ENCODE results near the gene CRIM1. TPM values are rescaled to one million over a fixed set of nuclear protein-coding genes. Genes with fewer than 3 reads are reported as not detected.

Gene CRIM1
- total RNA-seq, 1 experiment from 2014 or later, result 95.4 TPM

GRCh38 chr2:36371928-36372391 lies 16.4 kb downstream of the CRIM1 start:
- peak; percentile 85 for DNase-seq (ENCODE audit: low read depth)

DNA sequence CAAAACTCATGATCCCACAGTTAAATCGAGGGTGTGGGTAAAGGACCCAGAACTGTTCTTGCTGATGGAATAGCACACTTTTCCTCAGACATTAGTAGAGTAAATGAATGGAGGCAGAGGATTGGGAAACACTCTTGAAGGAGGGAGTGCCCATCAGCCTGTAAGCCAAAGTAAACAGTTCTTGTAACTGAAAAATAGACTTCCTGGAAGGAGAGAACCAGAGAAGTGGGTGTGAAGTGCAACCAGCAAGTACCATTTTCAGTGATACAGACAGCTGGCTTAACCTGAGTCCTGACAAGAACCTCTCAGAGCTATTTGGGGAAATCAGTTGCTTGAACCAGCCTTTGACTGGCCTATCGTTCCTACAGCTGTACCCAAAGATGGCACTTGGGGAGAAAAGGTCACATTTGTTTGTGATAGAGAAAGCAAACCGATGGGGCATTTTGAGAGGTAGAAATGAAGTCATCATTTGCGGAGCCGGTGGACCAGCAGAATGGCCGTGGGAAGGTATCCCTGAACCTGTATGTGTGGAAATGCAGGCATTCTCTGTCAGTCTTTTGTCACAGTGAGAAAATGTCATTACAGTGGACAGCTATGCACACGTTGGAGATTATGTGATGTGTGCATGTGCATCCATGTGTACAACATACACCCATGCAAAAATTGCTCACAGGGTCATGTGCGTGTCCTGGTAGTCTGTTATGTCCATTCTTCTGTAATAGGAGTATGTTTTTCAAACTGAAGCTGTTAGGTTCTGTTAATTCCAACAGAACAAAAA lies 17.8 kb downstream of the CRIM1 start:
- DNase-seq (ENCODE audit: low read depth), result peak; percentile 73

DNA sequence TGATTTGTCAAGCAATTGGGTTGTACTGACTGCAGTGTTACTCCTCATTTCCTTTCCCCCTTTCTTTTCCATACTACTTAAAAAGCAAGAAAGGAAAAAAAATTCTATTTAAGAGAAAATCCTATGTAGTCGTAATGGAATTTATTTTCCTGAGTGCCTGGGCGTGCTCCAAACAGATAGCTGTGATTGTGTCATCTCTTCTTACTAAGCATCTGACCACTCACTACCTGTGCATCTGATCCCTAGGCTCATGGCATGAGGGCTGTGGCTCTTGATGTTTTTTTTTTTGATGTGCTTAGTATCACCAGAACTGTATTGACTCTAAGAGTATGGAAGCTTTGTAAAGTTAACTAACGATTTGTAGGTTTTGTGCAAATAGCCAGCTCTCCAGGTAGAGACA lies 19.0 kb downstream of the CRIM1 start:
- DNase-seq (ENCODE audit: low read depth), result no peak

DNA sequence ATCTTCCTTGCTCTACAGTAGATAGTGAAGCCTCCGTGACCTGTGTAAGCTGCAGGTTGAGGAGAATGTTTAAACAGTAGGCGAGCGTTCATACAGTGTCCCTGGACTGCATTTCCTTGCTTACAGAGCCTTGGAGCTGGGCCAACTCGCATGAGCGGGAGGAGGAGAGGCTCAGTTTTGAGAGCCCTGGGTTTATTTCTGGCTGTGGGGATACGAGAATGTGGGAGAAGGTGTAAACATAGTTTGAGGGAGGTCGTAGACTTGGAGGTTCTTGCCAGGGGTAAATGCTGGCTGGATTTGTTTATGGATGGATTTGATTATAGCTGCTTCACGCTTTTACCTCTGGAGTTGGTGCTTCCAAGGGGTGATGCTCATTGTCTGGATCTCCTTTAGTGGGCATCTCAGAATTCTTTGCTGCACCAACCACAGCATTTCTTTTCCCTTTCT lies 20.8 kb downstream of the CRIM1 start:
- DNase-seq (ENCODE audit: low read depth), result peak; percentile 81

DNA sequence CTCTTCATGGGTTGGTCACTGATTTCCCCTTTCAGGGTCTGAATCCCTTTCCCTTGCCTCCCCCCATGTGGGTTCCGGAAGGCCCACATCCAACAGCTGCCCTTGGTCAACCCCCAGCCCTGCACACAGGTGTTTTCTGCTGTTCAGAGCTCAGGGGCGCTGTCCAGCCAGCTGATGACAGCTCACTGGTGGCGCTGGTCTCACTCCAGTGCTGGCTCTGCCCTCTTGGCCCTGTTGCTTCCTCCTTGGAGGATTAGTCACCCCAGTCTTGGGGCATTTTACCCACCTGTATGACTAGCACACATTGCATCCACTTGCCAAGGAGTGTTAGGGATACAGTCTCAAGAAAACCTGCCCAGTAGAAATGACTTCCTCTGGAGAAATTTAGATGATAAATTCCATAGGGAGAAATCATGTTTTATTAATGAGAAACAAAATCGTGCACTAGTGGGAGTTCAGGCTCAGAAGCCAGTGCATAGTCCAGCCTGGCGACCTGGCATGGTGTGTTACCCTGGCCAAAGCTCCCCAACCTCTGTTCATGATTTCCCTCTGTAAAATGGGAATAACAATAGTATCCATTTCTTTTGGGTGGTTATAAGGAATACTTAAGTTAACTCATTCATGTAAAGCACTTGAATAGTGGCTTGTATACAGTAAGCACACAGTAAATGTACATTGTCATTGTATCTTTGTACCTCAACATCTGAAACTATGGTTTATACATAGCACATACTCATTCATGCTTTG lies 21.6 kb downstream of the CRIM1 start:
- DNase-seq (ENCODE audit: low read depth), result peak; percentile 54

GRCh38 chr2:36379710-36380448 lies 24.3 kb downstream of the CRIM1 start:
- no peak for DNase-seq (ENCODE audit: low read depth)

- peak; percentile 89 for DNase-seq (ENCODE audit: low read depth)
These were observed 25.3 kb downstream of the CRIM1 start for GRCh38 chr2:36380624-36381481.

DNA sequence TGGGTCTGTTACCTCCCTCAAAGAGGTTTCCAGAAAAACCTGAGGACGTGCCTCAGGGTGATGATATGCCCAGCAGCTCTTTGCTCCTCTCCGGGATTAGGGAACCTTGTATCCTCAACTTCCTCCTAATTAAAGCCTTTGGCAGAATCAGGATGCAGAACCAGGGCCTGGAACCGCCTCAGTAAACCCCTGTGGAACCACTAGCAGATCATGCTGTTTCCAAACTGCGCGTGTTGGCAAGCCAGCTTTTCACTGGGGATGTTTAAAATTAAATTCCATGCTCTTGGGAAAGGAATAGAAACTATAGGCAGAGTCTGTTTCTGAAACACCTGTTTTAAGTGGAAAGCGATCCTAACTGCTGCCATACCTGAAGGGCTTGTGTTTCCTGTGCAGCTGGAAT lies 26.4 kb downstream of the CRIM1 start:
- no peak for DNase-seq (ENCODE audit: low read depth)

DNA sequence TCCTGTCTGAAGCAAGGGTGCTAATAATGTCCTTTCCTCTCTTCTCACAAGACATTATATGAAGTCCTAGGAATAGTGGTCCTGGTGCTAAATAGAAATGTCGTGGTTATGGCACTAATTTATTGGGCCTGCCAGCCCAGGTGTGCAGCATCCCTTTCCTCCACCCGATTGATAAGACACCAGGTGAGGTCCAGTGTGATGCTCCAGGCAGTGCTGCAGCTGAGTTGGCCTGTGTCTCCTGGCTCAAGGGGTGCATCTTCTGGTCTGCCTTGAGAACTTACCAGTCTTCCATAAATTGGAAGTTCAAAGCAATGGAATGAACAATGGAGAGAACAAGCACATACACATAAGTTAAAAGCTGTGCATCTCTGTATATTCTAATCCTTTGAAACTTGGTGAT lies 26.9 kb downstream of the CRIM1 start:
- no peak for DNase-seq (ENCODE audit: low read depth)

DNA sequence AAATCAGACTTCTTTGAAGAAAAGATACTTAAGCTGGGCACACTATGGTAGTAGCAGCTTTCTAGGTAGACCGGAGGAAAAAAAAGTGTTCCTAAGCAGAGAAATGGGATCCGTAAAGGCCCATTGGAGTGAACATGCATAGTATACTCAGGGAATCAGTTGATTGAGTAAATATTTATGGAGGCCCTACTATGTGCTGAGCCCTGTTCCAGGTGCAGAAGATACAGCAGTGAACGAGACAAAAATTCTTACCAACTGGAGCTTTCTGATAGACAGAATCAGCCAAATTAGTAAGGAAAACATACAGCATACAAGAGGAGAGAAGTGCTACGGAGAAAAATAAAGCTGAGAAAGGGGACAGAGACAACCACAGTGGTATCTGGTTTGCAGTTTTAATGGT lies 28.1 kb downstream of the CRIM1 start:
- no peak for DNase-seq (ENCODE audit: low read depth)

- no peak for DNase-seq (ENCODE audit: low read depth)
These were observed 28.9 kb downstream of the CRIM1 start for GRCh38 chr2:36384454-36384853.

GRCh38 chr2:36385603-36386002 lies 30.0 kb downstream of the CRIM1 start:
- no peak for DNase-seq (ENCODE audit: low read depth)

DNA sequence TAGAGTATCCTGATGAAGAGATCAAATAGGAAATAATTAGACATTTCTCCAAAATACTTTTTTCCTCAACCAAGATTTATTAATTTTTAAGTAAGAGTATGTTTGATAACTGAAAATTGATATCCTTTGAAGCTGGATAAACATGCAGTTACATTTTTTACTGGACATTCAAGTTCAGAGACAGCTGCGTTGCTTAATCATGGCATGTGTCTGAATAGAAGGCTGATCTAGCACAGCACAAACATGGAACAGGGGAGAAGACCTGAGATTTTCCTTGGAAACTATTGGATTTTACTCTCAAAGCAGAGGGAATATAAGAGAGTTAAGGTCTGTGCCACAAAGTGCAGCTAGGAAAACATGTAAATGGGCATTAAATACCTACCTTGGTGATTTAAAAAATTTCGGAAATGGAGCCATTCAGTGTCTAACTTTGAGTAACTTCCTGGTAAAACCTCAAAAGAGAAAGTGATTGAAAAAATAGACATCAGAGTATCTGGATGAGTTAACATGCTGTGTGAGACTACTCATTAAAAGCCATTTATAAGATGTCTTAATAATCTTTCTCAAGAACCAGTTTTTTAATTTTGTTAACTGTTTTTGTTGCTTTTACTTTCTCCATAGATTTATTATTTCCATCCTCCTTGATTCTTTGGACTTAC lies 31.8 kb downstream of the CRIM1 start:
- no peak for DNase-seq (ENCODE audit: low read depth)

DNA sequence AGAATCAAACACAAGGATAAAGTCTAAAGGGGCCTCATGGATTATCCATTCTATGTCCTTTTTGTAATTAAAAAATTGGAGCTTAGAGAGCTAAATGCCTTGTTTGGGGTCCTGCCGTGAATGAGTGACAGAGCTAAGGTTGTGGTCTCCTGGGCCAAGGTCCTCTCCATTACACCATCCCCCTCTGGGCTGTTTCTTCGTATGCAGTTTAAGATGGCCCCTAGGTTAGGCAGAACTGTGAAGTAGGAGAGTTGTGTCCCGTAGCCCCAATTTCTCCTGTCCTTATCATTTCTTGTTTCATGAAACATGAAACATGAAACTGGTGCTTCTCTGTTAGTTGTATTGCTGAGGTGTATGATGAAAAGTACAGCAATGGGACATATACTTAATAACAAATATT lies 32.9 kb downstream of the CRIM1 start:
- no peak for DNase-seq (ENCODE audit: low read depth)

- peak; percentile 58 for DNase-seq (ENCODE audit: low read depth)
These were observed 33.5 kb downstream of the CRIM1 start for GRCh38 chr2:36389091-36389564.

DNA sequence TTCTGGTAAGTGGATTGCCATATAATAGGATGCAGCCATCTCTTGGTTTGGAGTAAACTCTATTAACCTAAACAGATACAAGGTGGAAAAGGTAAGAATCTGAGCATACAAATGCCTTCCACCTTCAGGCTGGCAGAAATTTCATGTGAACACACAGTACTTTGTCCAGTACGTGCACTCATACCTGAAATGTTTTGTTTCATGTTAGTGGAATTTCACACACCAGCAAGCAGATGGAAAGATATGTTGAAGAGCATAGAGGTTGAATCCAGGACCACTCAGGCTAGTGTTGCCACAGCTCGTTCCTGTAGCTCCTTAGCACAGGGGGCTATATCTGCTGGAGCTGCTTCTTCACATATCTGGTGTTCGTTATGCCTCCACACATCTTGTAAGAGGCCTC lies 34.0 kb downstream of the CRIM1 start:
- no peak for DNase-seq (ENCODE audit: low read depth)

DNA sequence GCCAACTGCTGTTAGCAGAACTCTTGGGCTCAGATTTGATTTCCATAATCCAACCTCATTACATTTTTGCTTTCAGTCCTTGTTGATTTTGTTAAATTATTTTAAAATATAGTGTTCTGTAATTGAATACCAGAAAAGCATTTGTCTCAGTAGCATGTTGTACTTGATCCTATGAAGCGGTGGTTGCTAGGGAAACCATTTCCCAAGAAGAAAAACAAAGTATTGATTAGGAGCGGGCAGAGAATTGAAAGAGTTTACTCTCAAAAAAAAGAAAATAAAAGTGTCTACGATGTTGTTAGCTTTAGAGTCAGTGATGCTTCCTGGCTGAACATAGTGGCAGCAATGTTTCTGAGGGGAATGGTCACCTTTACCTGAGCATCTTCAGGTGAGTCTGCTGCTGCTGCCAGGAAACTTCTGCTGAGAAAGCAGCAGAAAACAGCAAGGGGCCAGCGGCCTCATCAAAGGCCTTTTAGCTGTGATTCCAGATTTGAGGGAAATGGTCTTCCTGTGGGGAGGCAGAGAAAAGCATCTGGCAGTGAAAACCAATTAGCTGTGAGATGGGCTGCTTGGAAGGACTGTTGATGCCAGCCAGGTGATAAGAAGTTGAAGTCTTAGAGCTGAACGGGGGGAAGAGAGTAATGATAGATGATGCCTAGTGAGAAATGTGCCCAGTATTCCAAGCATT lies 37.1 kb downstream of the CRIM1 start:
- no peak for DNase-seq (ENCODE audit: low read depth)

- DNase-seq (ENCODE audit: low read depth), result no peak
These were observed 38.2 kb downstream of the CRIM1 start for GRCh38 chr2:36393738-36394256.

DNA sequence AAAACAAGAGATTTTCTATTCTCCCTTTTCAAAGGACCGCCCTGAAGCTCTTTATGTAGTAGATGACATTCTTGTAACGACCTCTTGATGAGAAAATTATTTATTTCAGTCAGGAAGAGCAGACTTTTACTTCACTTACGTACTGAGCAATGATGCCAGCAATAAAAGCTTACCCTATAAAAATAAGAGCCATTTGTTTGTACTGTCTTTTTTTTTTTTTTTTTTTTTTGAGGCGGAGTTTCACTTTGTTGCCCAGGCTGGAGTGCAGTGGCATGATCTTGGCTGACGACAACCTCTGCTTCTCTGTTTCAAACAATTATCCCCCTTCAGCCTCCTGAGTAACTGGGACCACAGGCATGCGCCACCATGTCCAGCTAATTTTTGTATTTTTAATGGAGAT lies 39.2 kb downstream of the CRIM1 start:
- DNase-seq (ENCODE audit: low read depth), result no peak

GRCh38 chr2:36395866-36396265 lies 40.3 kb downstream of the CRIM1 start:
- DNase-seq (ENCODE audit: low read depth), result no peak
